Neural progenitor cell (in vitro differentiated cells): ENCODE data around the gene NXNL1.

Experiments
- CTCF ChIP-seq: fragments of 200-600 bp; sonication (generic); IDR thresholded peaks from 2 replicates; pipeline ENCODE4 v1.5.1; 2017; ENCODE audit warnings: antibody characterized with exemption, mild to moderate bottlenecking
- EZH2phosphoT487 ChIP-seq: fragments of 200-600 bp; sonication (generic); IDR thresholded peaks from 2 replicates; pipeline ENCODE4 v1.6.1; 2017; ENCODE audit warnings: antibody characterized with exemption

GRCh38 chr19:17418710-17419109 lies 42.0 kb downstream of the NXNL1 start:
- no peak for TF ChIP-seq CTCF
- no peak for TF ChIP-seq EZH2phosphoT487
